Vagina (tissue), 2 donors: Measurements from ENCODE around the gene C10orf62.
"Not testable (repeated sequence)": the region's sequence is repeated elsewhere in the genome, so short reads cannot be mapped to it uniquely, and the experiment has no call there.

Experiments used
- CTCF ChIP-seq, 3 experiments: fragments of 450-650 bp in 2 of 3; fragments of 200-600 bp in 1 of 3; sonication (generic) in 1 of 3; IDR thresholded peaks; one replicate each; pipeline ENCODE4 v1.5.1; 2017 to 2019; ENCODE audit warnings: antibody characterized with exemption in 3 of 3, mild to moderate bottlenecking in 2 of 3, moderate library complexity in 2 of 3
- POLR2A ChIP-seq, 2 donors: fragments of 450-650 bp; IDR thresholded peaks; one replicate each; pipeline ENCODE4 v1.6.1; 2017; ENCODE audit warnings: antibody characterized with exemption in 2 of 2, mild to moderate bottlenecking in 2 of 2, moderate library complexity in 2 of 2
- POLR2AphosphoS5 ChIP-seq, 2 donors: sonication (generic); formaldehyde crosslinking; IDR thresholded peaks; one replicate each; pipeline ENCODE4 v1.9.0; 2017; ENCODE audit warnings: antibody characterized with exemption in 2 of 2, mild to moderate bottlenecking in 2 of 2, low read depth in 1 of 2; ENCODE audit not compliant: insufficient read depth in 1 of 2

- TF ChIP-seq POLR2A (IDR thresholded peaks at IDR 0.05); CTCF (IDR thresholded peaks at IDR 0.05); POLR2AphosphoS5 (IDR thresholded peaks at IDR 0.05; ENCODE audit: insufficient read depth in 1 of 2, low read depth in 1 of 2): not testable (repeated sequence)
These were observed 35.2 kb upstream of the C10orf62 start for GRCh38 chr10:97554336-97554735.
